NCI-H2107 treated with DMSO at 0.1 percent for 48 hours (cell line): ENCODE results near the gene HBM.
A peak's percentile ranks its signal among the peaks of the same experiment; 100 is the strongest.
"Not testable (repeated sequence)": the region's sequence is repeated elsewhere in the genome, so short reads cannot be mapped to it uniquely, and the experiment has no call there.

Experiments
- DNase-seq: peaks from one replicate; lab custom pipeline; 2025; ENCODE audit not compliant: unreplicated experiment; lab: John Stamatoyannopoulos, UW

HBM gene

GRCh38 chr16:180681-181564 lies 15.1 kb downstream of the HBM start:
- DNase-seq, result peak; percentile 30

- DNase-seq, result no peak
These were observed 15.8 kb downstream of the HBM start for GRCh38 chr16:181565-182021.

- DNase-seq, result no peak
These were observed 17.2 kb downstream of the HBM start for GRCh38 chr16:183005-183404.

- no peak for DNase-seq
These were observed 19.4 kb downstream of the HBM start for GRCh38 chr16:185213-185612.

GRCh38 chr16:185691-186090 lies 19.9 kb downstream of the HBM start:
- DNase-seq, result no peak

GRCh38 chr16:187330-187729 lies 21.6 kb downstream of the HBM start:
- DNase-seq, result no peak

- DNase-seq, result no peak
These were observed 22.9 kb downstream of the HBM start for GRCh38 chr16:188674-189073.

GRCh38 chr16:189604-190186 lies 23.9 kb downstream of the HBM start:
- no peak for DNase-seq

- no peak for DNase-seq
These were observed 26.1 kb downstream of the HBM start for GRCh38 chr16:191831-192230.

GRCh38 chr16:192686-193085 lies 26.9 kb downstream of the HBM start:
- DNase-seq, result no peak

GRCh38 chr16:193441-193840 lies 27.7 kb downstream of the HBM start:
- DNase-seq, result no peak

- DNase-seq, result no peak
These were observed 28.7 kb downstream of the HBM start for GRCh38 chr16:194516-194915.

GRCh38 chr16:200388-200787 lies 34.6 kb downstream of the HBM start:
- DNase-seq, result no peak

GRCh38 chr16:203246-203645 lies 37.5 kb downstream of the HBM start:
- DNase-seq, result no peak

- not testable (repeated sequence) for DNase-seq
These were observed 38.3 kb downstream of the HBM start for GRCh38 chr16:204046-204445.

GRCh38 chr16:209359-209758 lies 43.6 kb downstream of the HBM start:
- DNase-seq, result not testable (repeated sequence)

GRCh38 chr16:211631-212180 lies 45.9 kb downstream of the HBM start:
- not testable (repeated sequence) for DNase-seq

GRCh38 chr16:212999-213398 lies 47.2 kb downstream of the HBM start:
- DNase-seq, result no peak
